ENCODE data around the gene VAC14. TPM values are rescaled to one million over a fixed set of nuclear protein-coding genes. Genes with fewer than 3 reads are reported as not detected.

Gene VAC14
- total and polyA plus RNA-seq, 9 donors: 19.5 to 28.9 (median 25.2) TPM

DNA sequence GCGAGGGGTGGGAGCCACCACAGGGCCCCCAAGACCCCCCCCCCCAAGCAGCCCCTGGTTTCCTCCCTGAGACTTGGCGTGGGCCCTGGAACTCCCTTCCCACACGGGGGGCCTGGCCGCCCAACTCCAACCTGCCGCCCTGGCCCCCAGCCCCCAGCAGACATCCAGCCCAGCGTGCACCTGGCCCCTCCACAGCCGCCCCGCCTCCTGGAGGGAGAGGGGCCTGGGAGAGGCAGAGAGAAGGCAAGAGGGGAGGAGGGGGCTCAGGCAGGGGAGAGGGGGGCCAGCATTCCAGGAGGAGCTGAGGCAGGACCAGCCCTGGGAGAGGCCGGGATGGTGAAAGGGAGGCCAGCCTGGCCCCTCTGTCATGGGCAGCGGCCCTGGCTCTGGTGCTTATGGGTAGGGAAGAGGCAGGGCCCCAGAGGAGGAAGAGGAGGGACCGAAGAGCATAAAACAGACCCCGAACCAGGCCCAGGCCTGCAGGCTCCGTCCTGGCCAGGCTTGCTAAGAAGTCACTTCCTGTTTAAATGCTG lies 137.9 kb downstream of the VAC14 start:
- Histone ChIP-seq H3K36me3 (ENCODE audit: control insufficient read depth, insufficient read depth, low read length) (peaks cover 64% of the 10 kb centered on the region), H3K27ac (ENCODE audit: low read length) (no peak overlapping the region), H3K4me1 (ENCODE audit: control insufficient read depth, insufficient read depth, low read length) (peaks cover 39% of the 10 kb centered on the region), H3K27me3 (ENCODE audit: control insufficient read depth, insufficient read depth, low read length) (no peaks in the 10 kb centered on the region), H3K4me3 (ENCODE audit: low read length) (no peak overlapping the region), H3K9me3 (replicated peaks; ENCODE audit: control insufficient read depth, low read depth, low read length) (no peaks in the 10 kb centered on the region)
- WGBS (ENCODE audit: insufficient coverage): 79% methylated on average over 8 of the region's 13 CpGs
- peak; percentile 16 for DNase-seq

DNA sequence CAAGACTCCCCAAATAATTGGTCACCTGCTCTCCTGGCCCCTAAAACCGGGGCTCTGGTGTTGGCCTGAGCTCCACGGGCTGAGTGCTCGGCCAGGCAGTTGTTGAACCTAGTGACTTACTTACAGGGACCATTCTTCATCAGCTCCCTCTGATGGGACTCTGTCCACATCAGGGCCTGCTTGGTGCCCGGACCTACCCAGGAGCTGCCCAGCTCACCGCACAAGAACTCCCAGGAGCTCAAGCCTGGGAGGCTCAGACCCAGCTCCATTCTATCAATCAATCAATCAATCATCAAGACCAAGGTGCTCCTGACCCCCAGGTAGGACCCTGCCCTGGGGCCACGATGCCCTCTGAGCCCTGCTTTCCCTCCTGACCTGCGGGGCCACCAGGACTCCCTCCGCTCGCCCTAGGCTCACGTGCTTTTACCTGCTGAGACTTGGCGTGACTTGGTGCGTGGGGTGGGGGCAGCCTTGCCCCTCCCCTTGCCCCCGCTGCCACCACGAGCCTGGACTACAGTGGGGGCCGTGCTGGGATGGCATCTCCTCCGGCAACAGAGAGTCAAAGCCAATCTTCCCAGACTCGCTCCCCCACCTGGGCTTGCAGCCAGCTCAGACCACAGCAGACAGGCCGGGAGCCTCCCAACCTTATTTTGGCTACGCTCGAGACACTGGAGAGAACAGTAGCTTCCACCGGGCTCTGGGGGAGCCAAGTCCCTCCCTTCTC lies 138.9 kb downstream of the VAC14 start:
- Histone ChIP-seq H3K9me3 (replicated peaks; ENCODE audit: control insufficient read depth, low read depth, low read length) (no peaks in the 10 kb centered on the region), H3K4me1 (ENCODE audit: control insufficient read depth, insufficient read depth, low read length) (peaks cover 44% of the 10 kb centered on the region), H3K27ac (ENCODE audit: low read length) (no peak overlapping the region), H3K36me3 (ENCODE audit: control insufficient read depth, insufficient read depth, low read length) (peaks cover 57% of the 10 kb centered on the region), H3K4me3 (ENCODE audit: low read length) (no peak overlapping the region), H3K27me3 (ENCODE audit: control insufficient read depth, insufficient read depth, low read length) (no peaks in the 10 kb centered on the region)
- DNase-seq: peak; percentile 61
- 54% methylated on average over 21 of the region's 21 CpGs for WGBS (ENCODE audit: insufficient coverage)

DNA sequence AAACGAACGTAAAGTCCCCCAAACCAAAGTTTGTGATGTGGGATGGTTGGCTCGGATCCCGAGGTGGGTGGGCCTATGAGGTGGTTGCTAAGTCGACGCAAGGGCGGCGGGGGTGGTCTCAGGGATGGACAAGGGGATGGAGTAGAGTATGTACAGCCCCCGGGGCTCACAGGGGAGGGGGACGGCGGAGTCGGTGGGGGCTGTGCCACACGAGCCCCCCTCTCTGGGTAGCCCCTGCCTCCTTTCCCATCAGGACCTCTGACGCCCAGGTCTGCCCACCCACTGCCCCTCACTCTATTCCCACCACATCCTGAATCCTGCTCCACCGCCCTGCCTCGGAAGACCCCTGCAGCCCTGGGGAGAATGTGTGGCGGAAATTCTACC lies 139.4 kb downstream of the VAC14 start:
- Histone ChIP-seq H3K36me3 (ENCODE audit: control insufficient read depth, insufficient read depth, low read length) (peaks cover 52% of the 10 kb centered on the region), H3K4me1 (ENCODE audit: control insufficient read depth, insufficient read depth, low read length) (peaks cover 49% of the 10 kb centered on the region), H3K27ac (ENCODE audit: low read length) (no peak overlapping the region), H3K27me3 (ENCODE audit: control insufficient read depth, insufficient read depth, low read length) (no peaks in the 10 kb centered on the region), H3K9me3 (replicated peaks; ENCODE audit: control insufficient read depth, low read depth, low read length) (no peaks in the 10 kb centered on the region), H3K4me3 (ENCODE audit: low read length) (no peak overlapping the region)
- DNase-seq: peak; percentile 41
- 56% methylated on average over 10 of the region's 17 CpGs for WGBS (ENCODE audit: insufficient coverage)

- H3K36me3 ChIP-seq (ENCODE audit: control insufficient read depth, insufficient read depth, low read length): peaks cover 45% of the 10 kb centered on the region
- peak; percentile 18 for DNase-seq
- no peaks in the 10 kb centered on the region for H3K9me3 ChIP-seq (replicated peaks; ENCODE audit: control insufficient read depth, low read depth, low read length)
- no peak overlapping the region for H3K4me3 ChIP-seq (ENCODE audit: low read length)
- H3K4me1 ChIP-seq (ENCODE audit: control insufficient read depth, insufficient read depth, low read length): peaks cover 51% of the 10 kb centered on the region
- no peaks in the 10 kb centered on the region for H3K27me3 ChIP-seq (ENCODE audit: control insufficient read depth, insufficient read depth, low read length)
- H3K27ac ChIP-seq (ENCODE audit: low read length): no peak overlapping the region
- WGBS (ENCODE audit: insufficient coverage): 27% methylated on average over 2 of the region's 7 CpGs
Observed at GRCh38 chr16:70660672-70661350, 140.1 kb downstream of the VAC14 start.

- Histone ChIP-seq H3K27ac (ENCODE audit: low read length) (no peak overlapping the region), H3K4me3 (ENCODE audit: low read length) (no peak overlapping the region), H3K27me3 (ENCODE audit: control insufficient read depth, insufficient read depth, low read length) (no peaks in the 10 kb centered on the region), H3K9me3 (replicated peaks; ENCODE audit: control insufficient read depth, low read depth, low read length) (no peaks in the 10 kb centered on the region), H3K4me1 (ENCODE audit: control insufficient read depth, insufficient read depth, low read length) (peaks cover 51% of the 10 kb centered on the region), H3K36me3 (ENCODE audit: control insufficient read depth, insufficient read depth, low read length) (peaks cover 38% of the 10 kb centered on the region)
- peak; percentile 5 for DNase-seq
- WGBS (ENCODE audit: insufficient coverage): 78% methylated on average over 15 of the region's 16 CpGs
Observed at GRCh38 chr16:70659953-70660671, 140.8 kb downstream of the VAC14 start.

GRCh38 chr16:70659546-70659945 lies 141.4 kb downstream of the VAC14 start:
- peaks cover 32% of the 10 kb centered on the region for H3K36me3 ChIP-seq (ENCODE audit: control insufficient read depth, insufficient read depth, low read length)
- WGBS (ENCODE audit: insufficient coverage): 89% methylated on average over 9 of the region's 12 CpGs
- no peak overlapping the region for H3K27ac ChIP-seq (ENCODE audit: low read length)
- no peaks in the 10 kb centered on the region for H3K27me3 ChIP-seq (ENCODE audit: control insufficient read depth, insufficient read depth, low read length)
- no peak overlapping the region for H3K4me3 ChIP-seq (ENCODE audit: low read length)
- peak; percentile 7 for DNase-seq
- H3K9me3 ChIP-seq (replicated peaks; ENCODE audit: control insufficient read depth, low read depth, low read length): no peaks in the 10 kb centered on the region
- H3K4me1 ChIP-seq (ENCODE audit: control insufficient read depth, insufficient read depth, low read length): peaks cover 51% of the 10 kb centered on the region

DNA sequence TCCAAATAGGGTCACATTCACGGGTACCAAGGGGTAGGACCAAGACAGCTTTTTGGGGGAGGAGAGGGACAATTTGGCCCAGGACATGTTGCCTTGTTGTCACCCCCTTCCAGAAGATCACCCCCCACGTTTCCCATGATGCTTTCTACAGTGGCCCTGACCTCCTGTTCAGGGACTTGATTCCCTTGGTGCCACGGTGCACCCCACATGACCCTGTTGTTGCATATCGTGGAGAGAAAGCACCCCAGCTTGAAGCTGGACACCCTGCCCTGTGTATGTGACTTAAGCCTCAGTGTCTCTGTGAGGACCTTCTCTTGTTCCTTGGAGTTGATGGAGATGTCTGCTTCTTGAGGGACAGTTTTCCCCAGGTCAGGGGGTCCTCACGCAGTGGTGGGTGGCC lies 142.0 kb downstream of the VAC14 start:
- peak; percentile 11 for DNase-seq
- 80% methylated on average over 1 of the region's 5 CpGs for WGBS (ENCODE audit: insufficient coverage)

DNA sequence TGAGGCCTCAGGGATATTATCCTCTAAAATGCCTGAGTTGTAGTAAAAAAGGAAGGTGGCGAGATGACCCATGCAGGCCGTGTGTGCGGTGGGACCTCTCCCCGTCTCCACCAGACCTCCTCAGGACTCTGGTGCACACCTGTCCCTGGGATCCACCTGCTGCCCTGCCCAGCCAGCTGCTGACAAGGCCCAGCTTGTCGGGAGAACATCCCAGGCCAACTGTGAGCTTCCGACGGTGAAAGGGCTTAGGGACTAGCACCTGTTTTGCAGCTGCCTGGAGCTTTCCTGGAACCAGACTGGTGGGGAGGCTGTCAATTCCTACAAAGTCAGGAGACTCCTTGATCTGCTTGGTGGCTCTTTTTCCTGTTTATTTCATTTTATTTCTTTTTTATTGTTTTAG lies 143.0 kb downstream of the VAC14 start:
- Histone ChIP-seq H3K9me3 (replicated peaks; ENCODE audit: control insufficient read depth, low read depth, low read length) (no peaks in the 10 kb centered on the region), H3K27me3 (ENCODE audit: control insufficient read depth, insufficient read depth, low read length) (no peaks in the 10 kb centered on the region), H3K4me1 (ENCODE audit: control insufficient read depth, insufficient read depth, low read length) (peaks cover 54% of the 10 kb centered on the region), H3K4me3 (ENCODE audit: low read length) (no peak overlapping the region), H3K36me3 (ENCODE audit: control insufficient read depth, insufficient read depth, low read length) (peaks cover 16% of the 10 kb centered on the region), H3K27ac (ENCODE audit: low read length) (no peak overlapping the region)
- 51% methylated on average over 3 of the region's 7 CpGs for WGBS (ENCODE audit: insufficient coverage)
- DNase-seq: peak; percentile 74

More for the DNA sequence above, 142.0 kb downstream of the VAC14 start:
- Histone ChIP-seq H3K9me3 (replicated peaks; ENCODE audit: control insufficient read depth, low read depth, low read length) (no peaks in the 10 kb centered on the region), H3K27ac (ENCODE audit: low read length) (no peak overlapping the region), H3K4me1 (ENCODE audit: control insufficient read depth, insufficient read depth, low read length) (peaks cover 57% of the 10 kb centered on the region), H3K4me3 (ENCODE audit: low read length) (no peak overlapping the region), H3K36me3 (ENCODE audit: control insufficient read depth, insufficient read depth, low read length) (peaks cover 26% of the 10 kb centered on the region), H3K27me3 (ENCODE audit: control insufficient read depth, insufficient read depth, low read length) (no peaks in the 10 kb centered on the region)

GRCh38 chr16:70656712-70657263 lies 144.2 kb downstream of the VAC14 start:
- no peak overlapping the region for H3K4me3 ChIP-seq (ENCODE audit: low read length)
- DNase-seq: no peak

More at GRCh38 chr16:70656712-70657263, 144.2 kb downstream of the VAC14 start:
- H3K9me3 ChIP-seq (replicated peaks; ENCODE audit: control insufficient read depth, low read depth, low read length): no peaks in the 10 kb centered on the region
- H3K4me1 ChIP-seq (ENCODE audit: control insufficient read depth, insufficient read depth, low read length): peaks cover 42% of the 10 kb centered on the region
- H3K27me3 ChIP-seq (ENCODE audit: control insufficient read depth, insufficient read depth, low read length): no peaks in the 10 kb centered on the region
- H3K27ac ChIP-seq (ENCODE audit: low read length): no peak overlapping the region
- peaks cover 6% of the 10 kb centered on the region for H3K36me3 ChIP-seq (ENCODE audit: control insufficient read depth, insufficient read depth, low read length)
- 45% methylated on average over 22 of the region's 22 CpGs for WGBS (ENCODE audit: insufficient coverage)

Data from muscle of leg (tissue), 11 donors.